Peyer's patch (tissue), 4 donors: ENCODE measurements around the gene RGS11. TPM values are rescaled to one million over a fixed set of nuclear protein-coding genes. Genes with fewer than 3 reads are reported as not detected.

Experiments
- DNase-seq, 3 donors: peaks; one replicate each; pipeline ENCODE4 v3.0.0-alpha.2; 2017 to 2019
- H3K27ac ChIP-seq, 4 donors: fragments of 200-600 bp; sonication (generic); one replicate each; pipeline ENCODE4 v1.5.1; 2016 to 2019
- H3K27me3 ChIP-seq, 2 donors: fragments of 200-600 bp; sonication (generic); one replicate each; pipeline ENCODE4 v1.5.1; 2019
- H3K36me3 ChIP-seq, 3 donors: fragments of 200-600 bp; sonication (generic); one replicate each; pipeline ENCODE4 v1.5.1; 2016 to 2019
- H3K4me1 ChIP-seq, 4 donors: fragments of 200-600 bp; sonication (generic); one replicate each; pipeline ENCODE4 v1.5.1; 2016 to 2019
- H3K4me3 ChIP-seq, 4 donors: fragments of 200-600 bp; sonication (generic); 1 replicate in 3 of 4; 2 replicates in 1 of 4; pipeline ENCODE4 v1.5.1; 2016 to 2019; ENCODE audit warnings: mild to moderate bottlenecking in 1 of 4
- H3K9me3 ChIP-seq, 4 donors: fragments of 200-600 bp; sonication (generic); one replicate each; pipeline ENCODE4 v1.5.1; 2016 to 2019; ENCODE audit warnings: mild to moderate bottlenecking in 1 of 4
- CTCF ChIP-seq, 6 experiments: fragments of 450-650 bp in 4 of 6; fragments of 200-600 bp in 2 of 6; sonication (generic) in 1 of 6; IDR thresholded peaks; one replicate each; pipeline ENCODE4 v1.5.1; 2017 to 2019; ENCODE audit warnings: antibody characterized with exemption in 6 of 6, mild to moderate bottlenecking in 3 of 6, moderate library complexity in 1 of 6
- POLR2A ChIP-seq, 2 donors: fragments of 450-650 bp; IDR thresholded peaks; one replicate each; pipeline ENCODE4 v1.5.1; 2017; ENCODE audit warnings: antibody characterized with exemption in 2 of 2, mild to moderate bottlenecking in 2 of 2, moderate library complexity in 2 of 2
- total RNA-seq, 4 donors: library from RNA; depleted of rRNA; stranded (reverse); fragments of >200 nt; gene quantifications; one replicate each; pipeline ENCODE4 v1.1.0, GENCODE V29; 2016

The RGS11 gene
- total RNA-seq, 4 donors from 2014 or later = 6.1 to 16.5 (median 11.4) TPM

GRCh38 chr16:245105-245504 is 30.6 kb downstream of the RGS11 start:
- TF ChIP-seq CTCF (IDR thresholded peaks at IDR 0.05) (no peak), POLR2A (IDR thresholded peaks at IDR 0.05) (no peak)
- peaks cover 0 to 9% (median 0%) of the 10 kb centered on the region in 3 donors for H3K36me3 ChIP-seq
- peak in 1 of 3 donors; percentile 16 for DNase-seq
- no peak overlapping the region for H3K4me3 ChIP-seq
- peaks cover 0 to 19% (median 0%) of the 10 kb centered on the region in 4 donors for H3K4me1 ChIP-seq
- H3K27ac ChIP-seq = no peak overlapping the region
- no peaks in the 10 kb centered on the region for H3K9me3 ChIP-seq
- H3K27me3 ChIP-seq = no peaks in the 10 kb centered on the region

- Histone ChIP-seq H3K36me3 (no peaks in the 10 kb centered on the region), H3K4me1 (peaks cover 0 to 33% (median 0%) of the 10 kb centered on the region in 4 donors), H3K27ac (no peak overlapping the region), H3K4me3 (no peak overlapping the region), H3K9me3 (no peaks in the 10 kb centered on the region), H3K27me3 (no peaks in the 10 kb centered on the region)
- DNase-seq = peak in 1 of 3 donors; percentile 1
- TF ChIP-seq POLR2A (IDR thresholded peaks at IDR 0.05) = no peak
- TF ChIP-seq CTCF (IDR thresholded peaks at IDR 0.05) = no peak
Observed at GRCh38 chr16:243348-243747, 32.4 kb downstream of the RGS11 start.

DNA sequence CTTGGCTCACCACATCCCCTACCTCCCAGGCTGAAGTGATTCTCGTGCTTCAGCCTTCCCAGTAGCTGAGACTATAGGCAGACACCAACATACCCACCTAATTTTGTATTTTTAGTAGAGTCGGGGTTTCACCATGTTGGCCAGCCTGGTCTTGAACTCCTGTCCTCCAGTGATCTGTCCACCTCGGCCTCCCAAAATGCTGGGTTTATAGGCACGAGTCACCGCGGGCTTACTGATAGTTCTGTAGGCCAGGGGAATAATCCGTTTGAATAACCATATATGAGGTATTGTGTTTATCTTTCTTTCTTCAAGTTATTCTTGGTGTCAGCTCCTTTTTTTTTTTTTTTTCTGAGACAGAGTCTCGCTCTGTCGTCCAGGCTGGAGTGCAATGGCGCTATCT is 33.5 kb downstream of the RGS11 start:
- no peaks in the 10 kb centered on the region for H3K36me3 ChIP-seq
- peaks cover 0 to 33% (median 0%) of the 10 kb centered on the region in 4 donors for H3K4me1 ChIP-seq
- peak overlapping the region in 1 of 4 donors; percentile 59 for H3K27ac ChIP-seq
- DNase-seq = no peak
- H3K4me3 ChIP-seq = no peak overlapping the region
- H3K27me3 ChIP-seq = no peaks in the 10 kb centered on the region
- no peaks in the 10 kb centered on the region for H3K9me3 ChIP-seq
- no peak for TF ChIP-seq CTCF (IDR thresholded peaks at IDR 0.05)
- no peak for TF ChIP-seq POLR2A (IDR thresholded peaks at IDR 0.05)

DNA sequence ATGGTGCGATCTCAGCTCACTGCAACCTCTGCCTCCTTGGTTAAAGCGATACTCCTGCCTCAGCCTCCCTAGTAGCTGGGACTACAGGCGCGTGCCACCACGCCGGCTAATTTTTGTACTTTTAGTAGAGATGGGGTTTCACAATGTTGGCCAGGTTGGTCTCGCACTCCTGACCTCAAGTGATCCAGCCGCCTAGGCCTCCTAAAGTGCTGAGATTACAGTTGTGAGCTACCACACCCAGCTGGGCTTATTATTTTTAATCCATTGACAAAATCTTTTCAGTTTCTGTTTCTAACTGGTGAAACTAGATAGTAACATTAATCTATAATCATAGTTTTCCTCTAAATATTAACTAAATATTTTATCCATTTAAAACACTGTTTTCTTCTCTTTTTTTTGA is 35.2 kb downstream of the RGS11 start:
- H3K27ac ChIP-seq = peak overlapping the region in 1 of 4 donors; percentile 4
- peak in 1 of 3 donors; percentile 13 for DNase-seq
- TF ChIP-seq POLR2A (IDR thresholded peaks at IDR 0.05) (no peak), CTCF (IDR thresholded peaks at IDR 0.05) (no peak)

DNA sequence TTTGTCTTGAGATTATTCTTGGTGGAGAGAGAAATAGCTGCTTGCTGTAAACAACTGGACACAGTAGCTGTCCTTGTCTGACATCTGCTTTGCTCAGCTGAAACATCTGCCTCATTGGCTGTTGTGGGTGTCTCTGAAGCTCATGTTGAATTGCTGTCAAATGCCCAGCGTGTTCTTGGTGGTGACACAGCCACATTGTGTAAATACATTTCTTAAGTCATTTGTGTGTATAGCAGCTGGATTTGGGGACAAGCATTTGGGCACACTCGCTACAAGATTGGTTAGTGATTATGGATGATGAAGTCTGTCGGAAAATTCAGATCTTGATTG is 35.8 kb downstream of the RGS11 start:
- DNase-seq = no peak
- Histone ChIP-seq H3K9me3 (no peaks in the 10 kb centered on the region), H3K27ac (peak overlapping the region in 2 of 4 donors; percentile 4 to 29)

More for the DNA sequence above, 35.2 kb downstream of the RGS11 start:
- H3K4me1 ChIP-seq = peaks cover 0 to 36% (median under 1%) of the 10 kb centered on the region in 4 donors
- H3K36me3 ChIP-seq = no peaks in the 10 kb centered on the region
- no peaks in the 10 kb centered on the region for H3K27me3 ChIP-seq
- H3K4me3 ChIP-seq = no peak overlapping the region
- H3K9me3 ChIP-seq = no peaks in the 10 kb centered on the region

DNA sequence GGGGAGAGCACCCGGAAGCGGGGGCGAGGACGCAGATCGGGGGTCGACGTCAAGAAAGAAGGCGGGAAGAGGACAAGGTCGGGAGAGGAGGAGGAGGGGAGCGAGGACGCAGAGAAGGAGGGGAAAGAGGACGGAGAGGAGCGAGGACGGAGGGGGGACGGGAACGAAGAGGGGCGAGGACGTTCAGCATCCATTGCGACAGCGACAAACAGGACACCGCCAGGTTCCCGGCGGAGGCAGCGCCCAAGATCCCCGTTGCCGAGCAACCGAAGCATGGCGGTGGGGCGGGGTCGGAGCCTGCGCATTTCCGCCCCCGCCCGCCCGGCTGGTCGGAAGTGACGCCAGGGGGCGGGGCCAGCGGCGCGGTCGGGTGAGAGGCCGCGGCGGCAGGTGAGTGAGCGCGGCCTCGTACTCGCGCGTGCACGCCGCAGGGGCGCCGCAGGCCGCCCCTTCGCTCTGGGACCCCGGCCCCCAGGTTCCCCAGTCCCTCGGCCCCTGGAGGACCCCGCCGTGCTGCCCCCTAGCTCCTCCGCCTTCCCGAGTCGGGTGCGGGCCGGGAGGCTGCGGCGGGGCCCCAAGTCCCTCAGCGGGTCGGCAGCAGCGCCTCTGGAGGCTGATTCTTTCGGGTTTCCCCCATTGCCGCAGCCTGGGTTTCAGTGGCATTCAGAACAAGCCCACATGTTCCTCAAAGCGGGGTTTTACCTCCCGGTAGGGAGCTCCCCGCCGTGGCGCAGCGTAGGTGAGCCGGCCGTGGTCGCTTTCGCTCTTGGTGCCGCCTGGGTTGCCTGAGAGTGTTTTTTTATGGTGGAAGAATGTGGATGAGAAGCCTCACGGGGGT is 41.1 kb downstream of the RGS11 start, which contains the start of gene FAM234A:
FAM234A (plus strand) TSS at position 354 of the 838 bp plus-strand sequence. CDS start 19,593 bp downstream, outside the sequence.
- Histone ChIP-seq H3K27ac (peak within 1 kb of the TSS; percentile 96 to 100 (median 98)), H3K36me3 (no peaks in the 10 kb centered on the region), H3K4me1 (peaks cover 0 to 16% (median 3%) of the 10 kb centered on the region in 4 donors)

More for the DNA sequence above, 35.8 kb downstream of the RGS11 start:
- peaks cover 0 to 38% (median 3%) of the 10 kb centered on the region in 4 donors for H3K4me1 ChIP-seq
- H3K36me3 ChIP-seq = no peaks in the 10 kb centered on the region
- TF ChIP-seq POLR2A (IDR thresholded peaks at IDR 0.05) = no peak
- H3K4me3 ChIP-seq = no peak overlapping the region
- H3K27me3 ChIP-seq = no peaks in the 10 kb centered on the region

More for the DNA sequence above, 41.1 kb downstream of the RGS11 start, which contains the start of gene FAM234A:
- DNase-seq = peak; percentile 96 to 97 (median 96)
- peak in 5 of 6 experiments; percentile 48 to 63 (median 52) for TF ChIP-seq CTCF (IDR thresholded peaks at IDR 0.05)
- peak; percentile 96 to 97 for TF ChIP-seq POLR2A (IDR thresholded peaks at IDR 0.05)
- no peaks in the 10 kb centered on the region for H3K9me3 ChIP-seq
- H3K4me3 ChIP-seq = peak within 1 kb of the TSS; percentile 59 to 91 (median 77)
- no peaks in the 10 kb centered on the region for H3K27me3 ChIP-seq
